ENCODE data around the gene MS4A12. TPM values are rescaled to one million over a fixed set of nuclear protein-coding genes. Genes with fewer than 3 reads are reported as not detected.

Gene MS4A12
- total RNA-seq, 2 donors from 2014 or later: not detected

DNA sequence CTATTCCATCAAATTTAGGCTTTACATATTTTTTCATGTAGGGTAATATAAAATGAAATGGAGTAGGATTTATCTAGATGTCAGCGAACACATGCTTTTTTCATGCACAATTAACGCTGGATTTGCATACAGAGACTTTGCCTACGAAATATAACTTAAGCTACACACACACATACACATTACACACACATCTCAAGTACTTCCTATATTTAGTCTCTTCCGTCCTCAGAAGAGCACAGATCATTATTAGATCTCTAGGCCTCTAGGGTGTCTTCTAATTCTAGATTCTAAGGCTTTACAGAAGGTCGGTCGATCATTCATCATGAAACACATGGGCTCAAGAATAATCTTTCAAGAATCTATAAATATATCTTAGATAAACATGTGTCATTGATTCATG, 18.8 kb downstream of the MS4A12 start:
- Histone ChIP-seq H3K27ac (no peak overlapping the region), H3K27me3 (replicated peaks; ENCODE audit: insufficient read depth) (no peaks in the 10 kb centered on the region), H3K9me3 (no peaks in the 10 kb centered on the region), H3K36me3 (no peaks in the 10 kb centered on the region), H3K4me1 (ENCODE audit: control insufficient read depth in 1 of 2, low read depth in 2 of 2) (no peaks in the 10 kb centered on the region), H3K4me3 (no peak overlapping the region)
- DNase-seq (ENCODE audit: low spot score) (no peak), ATAC-seq (ENCODE audit: insufficient number of reproducible peaks, low FRiP score, low read depth) (no peak)
- TF ChIP-seq, protein P1, sequence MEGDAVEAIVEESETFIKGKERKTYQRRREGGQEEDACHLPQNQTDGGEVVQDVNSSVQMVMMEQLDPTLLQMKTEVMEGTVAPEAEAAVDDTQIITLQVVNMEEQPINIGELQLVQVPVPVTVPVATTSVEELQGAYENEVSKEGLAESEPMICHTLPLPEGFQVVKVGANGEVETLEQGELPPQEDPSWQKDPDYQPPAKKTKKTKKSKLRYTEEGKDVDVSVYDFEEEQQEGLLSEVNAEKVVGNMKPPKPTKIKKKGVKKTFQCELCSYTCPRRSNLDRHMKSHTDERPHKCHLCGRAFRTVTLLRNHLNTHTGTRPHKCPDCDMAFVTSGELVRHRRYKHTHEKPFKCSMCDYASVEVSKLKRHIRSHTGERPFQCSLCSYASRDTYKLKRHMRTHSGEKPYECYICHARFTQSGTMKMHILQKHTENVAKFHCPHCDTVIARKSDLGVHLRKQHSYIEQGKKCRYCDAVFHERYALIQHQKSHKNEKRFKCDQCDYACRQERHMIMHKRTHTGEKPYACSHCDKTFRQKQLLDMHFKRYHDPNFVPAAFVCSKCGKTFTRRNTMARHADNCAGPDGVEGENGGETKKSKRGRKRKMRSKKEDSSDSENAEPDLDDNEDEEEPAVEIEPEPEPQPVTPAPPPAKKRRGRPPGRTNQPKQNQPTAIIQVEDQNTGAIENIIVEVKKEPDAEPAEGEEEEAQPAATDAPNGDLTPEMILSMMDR (IDR thresholded peaks at IDR 0.05): no peak

DNA sequence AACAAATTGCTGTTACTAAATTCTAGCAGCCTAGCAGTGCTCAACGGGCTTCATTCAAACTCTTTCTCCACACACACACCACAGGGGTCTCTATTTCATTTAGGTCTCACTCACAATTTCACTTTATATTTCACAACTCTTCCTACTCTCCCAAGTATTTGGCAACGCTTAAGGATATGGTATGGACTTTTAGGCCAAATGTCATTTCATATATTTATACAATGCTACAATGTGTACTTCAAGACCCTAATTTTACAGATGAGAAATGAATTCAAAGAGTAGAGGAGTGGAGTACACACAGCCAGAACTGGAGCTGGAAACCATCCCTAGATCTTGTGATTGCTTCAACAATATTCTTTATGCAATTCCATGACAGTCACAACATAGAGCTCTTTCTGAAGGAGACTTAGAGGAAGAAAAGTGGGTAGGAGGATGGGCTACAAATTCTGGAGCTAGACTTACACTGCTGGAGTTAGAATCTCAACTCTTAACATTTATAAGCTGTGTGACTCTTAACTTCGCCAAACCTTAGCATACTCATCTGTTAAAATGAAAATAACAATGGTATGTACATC, 20.2 kb downstream of the MS4A12 start:
- no peaks in the 10 kb centered on the region for H3K36me3 ChIP-seq
- H3K27me3 ChIP-seq (replicated peaks; ENCODE audit: insufficient read depth): no peaks in the 10 kb centered on the region
- H3K4me3 ChIP-seq: no peak overlapping the region
- TF ChIP-seq, protein P1 (IDR thresholded peaks at IDR 0.05): no peak
- H3K4me1 ChIP-seq (ENCODE audit: control insufficient read depth in 1 of 2, low read depth in 2 of 2): no peaks in the 10 kb centered on the region
- H3K9me3 ChIP-seq: no peaks in the 10 kb centered on the region
- ATAC-seq (ENCODE audit: insufficient number of reproducible peaks, low FRiP score, low read depth) (no peak), DNase-seq (ENCODE audit: low spot score) (no peak)
- no peak overlapping the region for H3K27ac ChIP-seq

DNA sequence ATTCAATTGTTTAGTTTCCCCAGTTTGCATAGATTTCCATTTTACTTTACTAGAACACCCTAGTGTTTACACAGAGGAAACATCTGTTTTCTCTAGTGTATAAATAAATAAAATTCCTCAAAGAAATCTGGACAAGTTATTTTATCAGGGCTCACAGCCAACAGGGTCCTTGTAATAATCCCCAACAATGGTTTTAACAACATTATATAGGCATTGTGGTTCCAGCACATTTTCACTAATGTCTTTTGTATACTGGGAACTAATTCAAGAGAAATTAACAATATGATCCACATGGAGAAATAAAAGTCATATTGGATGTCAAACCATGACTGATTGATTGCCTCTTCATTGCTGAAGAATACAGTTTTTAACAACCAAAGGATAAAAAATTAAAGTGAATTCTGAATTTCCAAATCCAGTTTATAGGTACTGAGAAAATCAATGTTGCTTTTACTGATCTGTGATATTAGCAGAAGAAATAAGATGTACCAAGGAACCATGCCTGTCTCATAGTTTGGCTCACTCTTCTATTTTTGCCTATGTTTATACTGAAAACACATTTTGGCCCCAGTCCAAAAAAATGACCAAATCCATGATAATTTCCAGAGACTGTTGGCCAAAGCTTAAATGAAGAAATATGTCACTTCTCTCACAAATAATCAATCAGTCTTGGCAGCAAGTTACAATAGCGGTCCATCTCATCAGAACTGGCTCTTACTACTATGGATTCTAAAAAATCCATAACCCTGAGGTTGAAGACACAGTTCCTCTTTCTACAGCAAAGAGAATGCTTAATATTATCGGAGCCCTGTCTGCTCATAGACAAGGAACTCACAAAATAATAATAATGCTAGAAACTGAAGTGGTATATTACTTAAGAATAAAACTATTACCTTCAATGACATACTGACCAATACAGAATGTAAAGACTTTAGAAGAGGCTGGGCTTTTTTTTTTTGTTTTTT, 21.2 kb downstream of the MS4A12 start:
- ATAC-seq (ENCODE audit: insufficient number of reproducible peaks, low FRiP score, low read depth): no peak

DNA sequence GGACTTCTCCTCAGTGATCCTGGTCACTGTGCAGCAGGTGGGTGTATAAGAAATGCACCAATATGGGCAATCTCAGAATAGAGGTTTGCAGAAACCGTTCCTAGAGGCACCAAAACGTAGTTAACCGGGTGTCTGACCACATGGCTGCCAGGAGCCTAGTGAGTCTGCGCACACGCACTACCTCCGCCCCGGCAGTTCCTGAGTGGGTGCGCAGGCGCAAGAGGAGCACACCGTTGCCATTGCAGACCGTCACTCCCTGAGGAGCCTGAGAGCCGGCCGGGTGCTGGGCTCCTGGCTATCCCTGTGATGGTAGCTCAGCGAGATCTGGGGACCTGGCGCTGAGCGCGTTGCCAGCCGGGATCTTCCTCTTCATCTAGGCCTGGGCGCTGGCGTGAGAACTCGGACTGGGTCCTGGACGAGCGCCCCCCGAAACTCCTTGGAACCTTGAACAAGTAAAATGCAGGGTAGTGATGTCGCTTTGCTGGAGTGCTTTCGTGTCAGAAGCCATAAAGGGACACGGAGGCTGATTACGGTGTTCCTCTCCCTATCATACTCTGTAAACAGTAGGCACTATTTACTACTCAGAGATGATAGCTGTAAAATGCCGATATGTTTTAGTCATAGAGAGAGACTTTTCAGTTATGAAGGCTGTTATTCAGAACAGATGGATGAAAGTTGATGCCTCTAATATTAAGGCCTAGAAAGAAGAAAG, 22.7 kb downstream of the MS4A12 start, which contains the start of gene MS4A13:
Gene MS4A13, plus strand, starts transcription at position 249 of the 712 bp plus-strand sequence. CDS start 2,692 bp downstream, outside the sequence.
- Histone ChIP-seq H3K4me1 (ENCODE audit: control insufficient read depth in 1 of 2, low read depth in 2 of 2) (no peaks in the 10 kb centered on the region), H3K9me3 (no peaks in the 10 kb centered on the region), H3K4me3 (no peak within 1 kb of the TSS), H3K27ac (no peak within 1 kb of the TSS), H3K36me3 (no peaks in the 10 kb centered on the region), H3K27me3 (replicated peaks; ENCODE audit: insufficient read depth) (no peaks in the 10 kb centered on the region)
- DNase-seq (ENCODE audit: low spot score) (no peak), ATAC-seq (ENCODE audit: insufficient number of reproducible peaks, low FRiP score, low read depth) (no peak)
- TF ChIP-seq, protein P1 (IDR thresholded peaks at IDR 0.05): no peak

More for the DNA sequence above, 21.2 kb downstream of the MS4A12 start:
- H3K9me3 ChIP-seq: no peaks in the 10 kb centered on the region
- H3K36me3 ChIP-seq: no peaks in the 10 kb centered on the region
- DNase-seq (ENCODE audit: low spot score): no peak
- H3K4me3 ChIP-seq: no peak overlapping the region
- TF ChIP-seq, protein P1 (IDR thresholded peaks at IDR 0.05): no peak
- no peak overlapping the region for H3K27ac ChIP-seq
- H3K4me1 ChIP-seq (ENCODE audit: control insufficient read depth in 1 of 2, low read depth in 2 of 2): no peaks in the 10 kb centered on the region
- no peaks in the 10 kb centered on the region for H3K27me3 ChIP-seq (replicated peaks; ENCODE audit: insufficient read depth)

DNA sequence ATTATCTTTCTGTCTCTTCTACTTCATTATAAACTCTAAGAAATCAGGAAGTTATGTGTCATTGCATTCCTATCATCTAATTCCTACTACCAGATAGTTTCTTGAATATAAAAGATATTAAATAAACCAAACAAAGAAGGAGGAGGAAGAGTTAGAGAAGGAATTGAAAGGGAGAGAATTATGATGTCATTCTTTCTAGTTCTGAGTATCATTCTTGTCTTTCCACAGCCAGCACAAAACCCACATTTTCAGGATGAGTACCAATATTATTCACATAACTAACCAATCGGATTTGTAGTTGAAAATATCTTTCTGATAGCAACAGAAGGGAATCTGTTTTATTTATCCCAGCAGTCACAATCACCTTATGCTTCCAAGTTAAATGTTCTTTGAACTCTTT, 35.9 kb downstream of the MS4A12 start:
- H3K36me3 ChIP-seq: no peaks in the 10 kb centered on the region
- no peaks in the 10 kb centered on the region for H3K9me3 ChIP-seq
- ATAC-seq (ENCODE audit: insufficient number of reproducible peaks, low FRiP score, low read depth) (no peak), DNase-seq (ENCODE audit: low spot score) (no peak)
- H3K27ac ChIP-seq: no peak overlapping the region
- H3K27me3 ChIP-seq (replicated peaks; ENCODE audit: insufficient read depth): no peaks in the 10 kb centered on the region
- no peaks in the 10 kb centered on the region for H3K4me1 ChIP-seq (ENCODE audit: control insufficient read depth in 1 of 2, low read depth in 2 of 2)
- TF ChIP-seq, protein P1 (IDR thresholded peaks at IDR 0.05): no peak
- no peak overlapping the region for H3K4me3 ChIP-seq

All from thoracic aorta (tissue), 2 donors.